Measurements from ENCODE around the gene OTOF. TPM values are rescaled to one million over a fixed set of nuclear protein-coding genes. Genes with fewer than 3 reads are reported as not detected.

OTOF gene
- total and polyA plus RNA-seq, 9 of the 15 experiments (the other 6 are each of a cell fraction or from before 2014, with no cell fraction given) = 0.03 to 0.11 (median 0.06) TPM; not detected in 5

DNA sequence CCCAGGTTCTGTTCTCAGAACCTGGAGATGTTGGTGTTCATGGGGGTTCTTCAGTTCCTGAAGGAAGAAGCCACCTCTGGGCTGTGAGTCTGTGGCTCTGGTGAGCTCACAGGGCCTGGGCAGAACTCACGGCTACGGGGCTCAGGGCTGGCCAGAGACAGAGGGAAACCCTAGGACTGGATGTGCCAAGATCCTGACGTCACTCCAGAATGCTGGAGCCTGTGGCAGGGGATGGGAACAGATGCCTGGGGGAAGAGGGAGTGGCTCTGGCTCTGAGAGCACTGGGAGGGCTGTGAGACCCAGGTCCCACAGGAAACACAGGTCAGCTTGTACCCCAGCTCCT, at the start of gene OTOF (continued):
- TF ChIP-seq, protein P1, sequence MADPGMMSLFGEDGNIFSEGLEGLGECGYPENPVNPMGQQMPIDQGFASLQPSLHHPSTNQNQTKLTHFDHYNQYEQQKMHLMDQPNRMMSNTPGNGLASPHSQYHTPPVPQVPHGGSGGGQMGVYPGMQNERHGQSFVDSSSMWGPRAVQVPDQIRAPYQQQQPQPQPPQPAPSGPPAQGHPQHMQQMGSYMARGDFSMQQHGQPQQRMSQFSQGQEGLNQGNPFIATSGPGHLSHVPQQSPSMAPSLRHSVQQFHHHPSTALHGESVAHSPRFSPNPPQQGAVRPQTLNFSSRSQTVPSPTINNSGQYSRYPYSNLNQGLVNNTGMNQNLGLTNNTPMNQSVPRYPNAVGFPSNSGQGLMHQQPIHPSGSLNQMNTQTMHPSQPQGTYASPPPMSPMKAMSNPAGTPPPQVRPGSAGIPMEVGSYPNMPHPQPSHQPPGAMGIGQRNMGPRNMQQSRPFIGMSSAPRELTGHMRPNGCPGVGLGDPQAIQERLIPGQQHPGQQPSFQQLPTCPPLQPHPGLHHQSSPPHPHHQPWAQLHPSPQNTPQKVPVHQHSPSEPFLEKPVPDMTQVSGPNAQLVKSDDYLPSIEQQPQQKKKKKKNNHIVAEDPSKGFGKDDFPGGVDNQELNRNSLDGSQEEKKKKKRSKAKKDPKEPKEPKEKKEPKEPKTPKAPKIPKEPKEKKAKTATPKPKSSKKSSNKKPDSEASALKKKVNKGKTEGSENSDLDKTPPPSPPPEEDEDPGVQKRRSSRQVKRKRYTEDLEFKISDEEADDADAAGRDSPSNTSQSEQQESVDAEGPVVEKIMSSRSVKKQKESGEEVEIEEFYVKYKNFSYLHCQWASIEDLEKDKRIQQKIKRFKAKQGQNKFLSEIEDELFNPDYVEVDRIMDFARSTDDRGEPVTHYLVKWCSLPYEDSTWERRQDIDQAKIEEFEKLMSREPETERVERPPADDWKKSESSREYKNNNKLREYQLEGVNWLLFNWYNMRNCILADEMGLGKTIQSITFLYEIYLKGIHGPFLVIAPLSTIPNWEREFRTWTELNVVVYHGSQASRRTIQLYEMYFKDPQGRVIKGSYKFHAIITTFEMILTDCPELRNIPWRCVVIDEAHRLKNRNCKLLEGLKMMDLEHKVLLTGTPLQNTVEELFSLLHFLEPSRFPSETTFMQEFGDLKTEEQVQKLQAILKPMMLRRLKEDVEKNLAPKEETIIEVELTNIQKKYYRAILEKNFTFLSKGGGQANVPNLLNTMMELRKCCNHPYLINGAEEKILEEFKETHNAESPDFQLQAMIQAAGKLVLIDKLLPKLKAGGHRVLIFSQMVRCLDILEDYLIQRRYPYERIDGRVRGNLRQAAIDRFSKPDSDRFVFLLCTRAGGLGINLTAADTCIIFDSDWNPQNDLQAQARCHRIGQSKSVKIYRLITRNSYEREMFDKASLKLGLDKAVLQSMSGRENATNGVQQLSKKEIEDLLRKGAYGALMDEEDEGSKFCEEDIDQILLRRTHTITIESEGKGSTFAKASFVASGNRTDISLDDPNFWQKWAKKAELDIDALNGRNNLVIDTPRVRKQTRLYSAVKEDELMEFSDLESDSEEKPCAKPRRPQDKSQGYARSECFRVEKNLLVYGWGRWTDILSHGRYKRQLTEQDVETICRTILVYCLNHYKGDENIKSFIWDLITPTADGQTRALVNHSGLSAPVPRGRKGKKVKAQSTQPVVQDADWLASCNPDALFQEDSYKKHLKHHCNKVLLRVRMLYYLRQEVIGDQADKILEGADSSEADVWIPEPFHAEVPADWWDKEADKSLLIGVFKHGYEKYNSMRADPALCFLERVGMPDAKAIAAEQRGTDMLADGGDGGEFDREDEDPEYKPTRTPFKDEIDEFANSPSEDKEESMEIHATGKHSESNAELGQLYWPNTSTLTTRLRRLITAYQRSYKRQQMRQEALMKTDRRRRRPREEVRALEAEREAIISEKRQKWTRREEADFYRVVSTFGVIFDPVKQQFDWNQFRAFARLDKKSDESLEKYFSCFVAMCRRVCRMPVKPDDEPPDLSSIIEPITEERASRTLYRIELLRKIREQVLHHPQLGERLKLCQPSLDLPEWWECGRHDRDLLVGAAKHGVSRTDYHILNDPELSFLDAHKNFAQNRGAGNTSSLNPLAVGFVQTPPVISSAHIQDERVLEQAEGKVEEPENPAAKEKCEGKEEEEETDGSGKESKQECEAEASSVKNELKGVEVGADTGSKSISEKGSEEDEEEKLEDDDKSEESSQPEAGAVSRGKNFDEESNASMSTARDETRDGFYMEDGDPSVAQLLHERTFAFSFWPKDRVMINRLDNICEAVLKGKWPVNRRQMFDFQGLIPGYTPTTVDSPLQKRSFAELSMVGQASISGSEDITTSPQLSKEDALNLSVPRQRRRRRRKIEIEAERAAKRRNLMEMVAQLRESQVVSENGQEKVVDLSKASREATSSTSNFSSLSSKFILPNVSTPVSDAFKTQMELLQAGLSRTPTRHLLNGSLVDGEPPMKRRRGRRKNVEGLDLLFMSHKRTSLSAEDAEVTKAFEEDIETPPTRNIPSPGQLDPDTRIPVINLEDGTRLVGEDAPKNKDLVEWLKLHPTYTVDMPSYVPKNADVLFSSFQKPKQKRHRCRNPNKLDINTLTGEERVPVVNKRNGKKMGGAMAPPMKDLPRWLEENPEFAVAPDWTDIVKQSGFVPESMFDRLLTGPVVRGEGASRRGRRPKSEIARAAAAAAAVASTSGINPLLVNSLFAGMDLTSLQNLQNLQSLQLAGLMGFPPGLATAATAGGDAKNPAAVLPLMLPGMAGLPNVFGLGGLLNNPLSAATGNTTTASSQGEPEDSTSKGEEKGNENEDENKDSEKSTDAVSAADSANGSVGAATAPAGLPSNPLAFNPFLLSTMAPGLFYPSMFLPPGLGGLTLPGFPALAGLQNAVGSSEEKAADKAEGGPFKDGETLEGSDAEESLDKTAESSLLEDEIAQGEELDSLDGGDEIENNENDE (IDR thresholded peaks at IDR 0.05; ENCODE audit: low read depth, low read length) = no peak
